Pancreas (tissue), 10 donors: ENCODE measurements around the gene LRRC3B. TPM values are rescaled to one million over a fixed set of nuclear protein-coding genes. Genes with fewer than 3 reads are reported as not detected.
"Not testable (repeated sequence)": the region's sequence is repeated elsewhere in the genome, so short reads cannot be mapped to it uniquely, and the experiment has no call there.

Experiments
- ATAC-seq, 4 donors: fragments of 200-7000 bp; cut with Tn5 transposase; one replicate each; pipeline versions ENCODE4 v1.8.0 to v1.9.1; 2020; ENCODE audit warnings: mild to moderate bottlenecking in 4 of 4, moderate library complexity in 4 of 4
- DNase-seq, 6 donors: peaks; one replicate each; pipeline ENCODE4 v3.0.0-alpha.2; 2020
- FAIRE-seq: peaks from 2 replicates; lab custom pipeline; 2012; peaks lifted over from hg19 to GRCh38; lab: Jason Lieb, UNC
- H3K27ac ChIP-seq, 4 donors: fragments of 200-600 bp; sonication (generic); 1 replicate in 3 of 4; 2 replicates in 1 of 4; pipeline versions ENCODE4 v1.5.0 to v1.8.0; 2020
- H3K27me3 ChIP-seq, 4 donors: fragments of 200-600 bp; one replicate each; pipeline ENCODE4 v1.8.0; 2021
- H3K36me3 ChIP-seq, 3 donors: fragments of 200-600 bp; sonication (generic) in 1 of 3; one replicate each; pipeline versions ENCODE4 v1.5.0 to v1.8.0; 2020 to 2021
- H3K4me1 ChIP-seq, 3 donors: fragments of 200-600 bp; one replicate each; pipeline ENCODE4 v1.8.0; 2021
- H3K4me3 ChIP-seq, 4 donors: fragments of 200-600 bp; sonication (generic) in 2 of 4; one replicate each; pipeline versions ENCODE4 v1.5.0 to v1.8.0; 2020 to 2021
- H3K9me3 ChIP-seq, 4 donors: fragments of 200-600 bp; one replicate each; pipeline ENCODE4 v1.8.0; 2021
- CTCF ChIP-seq, 4 donors: fragments of 200-600 bp; sonication (generic) in 3 of 4; IDR thresholded peaks; one replicate each; pipeline versions ENCODE4 v1.5.0 to v1.8.0; 2021; ENCODE audit warnings: antibody characterized with exemption in 4 of 4
- WGBS, 2 donors: extraction: QIAGEN DNeasy Blood & Tissue Kit; methylation state at CpG; one replicate each; pipeline ENCODE4 v1.1.7; 2013; 5-methylcytosine and 5-hydroxymethylcytosine counted together
- intact Hi-C, 3 donors: fragments of 100-400 bp; cut with DNase I; formaldehyde crosslinking; loops; one replicate each; pipeline versions ENCODE4 v1.11.1 to v1.14.2; 2022
- polyA plus RNA-seq, 2 donors: library from polyadenylated mRNA; stranded (reverse); fragments of 200-250 nt; gene quantifications; one replicate each; pipeline ENCODE4 v1.2.3, GENCODE V29; 2013
- total RNA-seq, 6 donors: library from RNA; stranded (reverse); fragmentation: NEBNext Ultra II Directional in 4 of 6; extraction: Animal tissue kit (Norgen Biotek cat#: 25700) in 4 of 6; gene quantifications; one replicate each; pipeline versions ENCODE4 v1.2.1 to v1.2.4, GENCODE V29; 2021 to 2023
- donor health status: healthy with polysubstance abuse.
- donor health status: DM: no; HTN: no; CAD: no; lungs with moderate emphysema.
- donor health status: DM: no; HTN: no; CAD: no.
- donor health status: control.
- donor health status: control.
- donor health status: Bipolar disorder and iron deficiency.
- donor health status: DM: yes; HTN: yes; CAD: no.
- donor health status: DM: no; HTN: no; CAD: no.
- donor health status: DM: no; HTN: no; CAD: no.
- donor health status: DM: yes; HTN: yes; CAD: no.

LRRC3B gene
- total and polyA plus RNA-seq, 8 donors, result 0.09 TPM; not detected in 7

DNA sequence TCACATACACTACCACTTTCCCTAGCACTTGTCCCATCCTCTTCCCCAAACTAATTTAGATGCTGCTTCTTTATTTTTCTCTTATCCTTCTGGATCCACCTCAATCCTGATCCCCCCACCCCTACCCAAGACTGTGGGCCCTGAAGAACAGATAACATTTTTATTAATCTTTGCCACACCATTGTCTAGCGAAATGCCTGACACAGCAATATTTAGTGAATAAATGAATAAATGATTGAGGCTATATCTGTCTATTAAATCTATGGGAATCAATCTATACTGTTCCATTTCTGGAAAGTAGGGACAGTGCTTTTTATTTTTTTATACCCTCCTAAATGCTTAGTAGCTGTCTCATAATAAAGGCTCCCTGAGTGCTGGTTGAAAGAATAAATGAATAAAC lies 32.9 kb upstream of the LRRC3B start:
- TF ChIP-seq CTCF (IDR thresholded peaks at IDR 0.05), result no peak
- ATAC-seq, result no peak
- no peaks in the 10 kb centered on the region for H3K27me3 ChIP-seq

DNA sequence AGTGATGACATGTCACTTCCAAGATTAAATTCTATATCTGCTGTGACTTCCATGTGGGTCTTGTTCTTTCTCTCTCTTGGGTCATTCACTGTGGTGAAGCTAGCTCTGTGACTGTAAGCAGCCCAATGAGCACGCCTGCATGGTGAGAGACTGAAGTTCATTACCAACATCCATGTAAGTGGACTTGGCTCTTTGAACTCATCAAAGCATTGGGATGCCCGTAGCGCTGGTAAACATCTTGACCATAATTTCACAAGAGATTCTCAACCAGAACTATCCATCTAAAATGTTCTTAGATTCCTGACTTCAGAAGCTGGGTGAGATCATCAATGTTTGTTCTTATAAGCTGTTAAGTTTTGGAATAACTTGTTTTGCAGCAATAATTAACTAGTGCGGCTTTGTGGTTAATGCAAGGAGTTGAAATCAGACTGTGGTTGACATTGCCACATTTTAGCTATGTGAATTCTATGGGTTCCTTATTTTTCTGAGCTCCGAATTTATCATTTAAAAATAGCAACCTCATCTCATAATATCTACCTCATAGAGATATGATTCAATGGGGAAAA lies 31.6 kb upstream of the LRRC3B start:
- DNase-seq (no peak), FAIRE-seq (no peak), ATAC-seq (no peak)
- H3K36me3 ChIP-seq, result no peaks in the 10 kb centered on the region
- 64 to 67% methylated on average over 5 of the region's 5 CpGs for WGBS, 2 donors
- H3K4me1 ChIP-seq, result no peaks in the 10 kb centered on the region
- no peaks in the 10 kb centered on the region for H3K27me3 ChIP-seq
- no peak overlapping the region for H3K27ac ChIP-seq
- no peak overlapping the region for H3K4me3 ChIP-seq
- intact Hi-C loops, result no loop called here
- TF ChIP-seq CTCF (IDR thresholded peaks at IDR 0.05), result no peak
- no peaks in the 10 kb centered on the region for H3K9me3 ChIP-seq

More for the DNA sequence above, 32.9 kb upstream of the LRRC3B start:
- 88 to 91% methylated on average over 1 of the region's 1 CpG for WGBS, 2 donors
- FAIRE-seq (no peak), DNase-seq (no peak)
- Histone ChIP-seq H3K4me3 (no peak overlapping the region), H3K27ac (no peak overlapping the region), H3K4me1 (no peaks in the 10 kb centered on the region), H3K36me3 (no peaks in the 10 kb centered on the region), H3K9me3 (no peaks in the 10 kb centered on the region)
- intact Hi-C loops, result no loop called here

DNA sequence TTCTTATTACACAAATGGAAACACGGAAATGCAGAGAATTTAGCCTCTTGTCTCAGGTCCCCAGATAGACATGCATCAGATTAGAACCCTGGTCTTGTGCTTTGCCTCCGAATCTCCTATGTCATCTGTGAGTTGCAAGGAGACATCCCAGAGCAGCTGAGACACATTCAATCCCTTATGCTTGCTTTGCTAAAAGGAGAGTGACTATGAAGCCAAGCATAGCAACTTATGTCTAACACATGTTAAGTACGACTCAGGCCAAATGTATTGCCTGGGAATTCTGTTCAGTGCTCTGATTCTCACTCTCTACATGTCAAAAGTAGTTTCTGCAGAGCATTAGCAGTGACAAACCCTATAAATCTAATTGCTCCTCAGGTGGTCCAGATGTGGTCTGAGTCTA lies 30.6 kb upstream of the LRRC3B start:
- Histone ChIP-seq H3K4me3 (no peak overlapping the region), H3K27ac (no peak overlapping the region), H3K4me1 (no peaks in the 10 kb centered on the region), H3K27me3 (no peaks in the 10 kb centered on the region), H3K36me3 (no peaks in the 10 kb centered on the region), H3K9me3 (no peaks in the 10 kb centered on the region)
- DNase-seq (no peak), ATAC-seq (no peak), FAIRE-seq (no peak)
- 62 to 87% methylated on average over 3 of the region's 3 CpGs for WGBS, 2 donors
- intact Hi-C loops, result no loop called here
- TF ChIP-seq CTCF (IDR thresholded peaks at IDR 0.05), result no peak

- no peak for FAIRE-seq
- 56 to 72% methylated on average over 4 of the region's 4 CpGs for WGBS, 2 donors
- H3K4me1 ChIP-seq, result no peaks in the 10 kb centered on the region
- no peaks in the 10 kb centered on the region for H3K9me3 ChIP-seq
- no peak overlapping the region for H3K27ac ChIP-seq
- ATAC-seq, result no peak
- no peaks in the 10 kb centered on the region for H3K36me3 ChIP-seq
- H3K4me3 ChIP-seq, result no peak overlapping the region
- DNase-seq, result no peak
- intact Hi-C loops, result no loop called here
- no peaks in the 10 kb centered on the region for H3K27me3 ChIP-seq
- TF ChIP-seq CTCF (IDR thresholded peaks at IDR 0.05), result no peak
These were observed 30.1 kb upstream of the LRRC3B start for GRCh38 chr3:26592451-26592850.

DNA sequence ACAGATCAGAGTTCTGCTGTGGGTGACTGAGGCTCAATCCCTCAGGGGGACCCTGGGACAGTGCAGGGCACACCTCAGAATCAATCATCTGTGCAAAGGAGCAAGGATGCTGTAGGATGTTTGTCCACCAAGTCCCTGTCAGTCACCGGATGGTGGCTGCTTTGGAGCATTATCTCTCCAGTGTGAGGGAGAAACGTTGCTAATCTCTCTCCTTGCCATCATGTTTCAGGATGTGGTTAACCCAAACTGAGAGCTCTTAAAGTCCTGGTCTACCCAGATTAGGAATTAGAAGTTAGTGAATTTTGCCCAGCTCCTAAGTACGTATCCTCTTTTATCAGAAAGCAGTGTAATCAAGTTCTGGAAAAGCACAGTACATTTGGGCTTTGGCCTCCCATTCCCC lies 26.2 kb upstream of the LRRC3B start:
- TF ChIP-seq CTCF (IDR thresholded peaks at IDR 0.05), result no peak
- H3K36me3 ChIP-seq, result no peaks in the 10 kb centered on the region
- WGBS, 2 donors, result 61 to 63% methylated on average over 3 of the region's 3 CpGs
- ATAC-seq, result no peak
- no peaks in the 10 kb centered on the region for H3K9me3 ChIP-seq
- no peak for FAIRE-seq
- H3K4me1 ChIP-seq, result no peaks in the 10 kb centered on the region
- H3K27ac ChIP-seq, result no peak overlapping the region
- intact Hi-C loops, result no loop called here
- DNase-seq, result no peak
- H3K4me3 ChIP-seq, result no peak overlapping the region
- H3K27me3 ChIP-seq, result no peaks in the 10 kb centered on the region

DNA sequence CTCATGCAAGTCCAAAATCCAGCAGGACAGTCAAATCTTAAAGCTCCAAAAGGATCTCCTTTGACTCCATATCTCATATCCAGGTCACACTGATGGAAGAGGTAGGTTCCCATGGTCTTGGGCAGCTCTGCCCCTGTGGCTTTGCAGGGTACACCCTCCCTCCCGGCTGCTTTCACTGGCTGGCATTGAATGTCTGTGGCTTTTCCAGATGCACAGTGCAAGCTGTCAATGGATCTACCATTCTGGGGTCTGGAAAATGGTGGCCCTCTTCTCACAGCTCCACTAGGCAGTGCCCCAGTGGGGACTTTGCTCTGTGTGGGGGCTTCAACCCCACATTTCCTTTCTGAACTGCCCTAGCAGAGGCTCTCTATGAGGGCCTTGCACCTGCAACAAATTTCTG lies 19.3 kb upstream of the LRRC3B start:
- H3K4me3 ChIP-seq, H3K27ac ChIP-seq, FAIRE-seq, DNase-seq, H3K9me3 ChIP-seq, H3K36me3 ChIP-seq, intact Hi-C loops, ATAC-seq, H3K4me1 ChIP-seq, H3K27me3 ChIP-seq: not testable (repeated sequence)
- 69 to 87% methylated on average over 1 of the region's 1 CpG for WGBS, 2 donors

GRCh38 chr3:26603771-26604170 lies 18.8 kb upstream of the LRRC3B start:
- H3K4me3 ChIP-seq, H3K4me1 ChIP-seq, DNase-seq, ATAC-seq, FAIRE-seq, H3K27ac ChIP-seq, H3K9me3 ChIP-seq, H3K36me3 ChIP-seq, intact Hi-C loops, H3K27me3 ChIP-seq: not testable (repeated sequence)
- WGBS, 2 donors, result 35 to 37% methylated on average over 3 of the region's 3 CpGs
